HepG2 (cell line): ENCODE measurements around the gene TOP2A.

ENCODE experiments used
- CBX1 ChIP-seq: IDR thresholded peaks from one replicate; pipeline ENCODE4 v1.6.1; 2016; ENCODE audit warnings: antibody characterized with exemption, low read depth
- CTCF ChIP-seq: sonication (generic); formaldehyde crosslinking; IDR thresholded peaks from 2 replicates; pipeline ENCODE4 v1.5.0; 2020; ENCODE audit warnings: mild to moderate bottlenecking, missing genetic modification reagents, moderate library complexity
- FOSL1 ChIP-seq: sonication (generic); formaldehyde crosslinking; IDR thresholded peaks from 2 replicates; pipeline ENCODE4 v1.9.0; 2021; ENCODE audit warnings: missing genetic modification reagents, borderline replicate concordance
- GABPA ChIP-seq, 2 experiments: IDR thresholded peaks; 2 replicates each; pipeline ENCODE4 v1.6.1; 2011 to 2016; ENCODE audit warnings: low read depth in 2 of 2, low read length in 1 of 2, missing biosample characterization in 1 of 2, missing genetic modification characterization in 1 of 2
- MTA1 ChIP-seq: sonication (generic); formaldehyde crosslinking; IDR thresholded peaks from 2 replicates; pipeline ENCODE4 v1.4.0; 2020; ENCODE audit warnings: missing genetic modification reagents, mild to moderate bottlenecking, borderline replicate concordance
- NR2F1 ChIP-seq, 2 experiments: fragments of 450-650 bp in 1 of 2; formaldehyde crosslinking in 1 of 2; IDR thresholded peaks; 2 replicates each; pipeline versions ENCODE4 v1.5.0 to v1.6.1; 2016 to 2020; ENCODE audit warnings: mild to moderate bottlenecking in 1 of 2, missing compliant biosample characterization in 1 of 2, missing genetic modification reagents in 1 of 2, moderate library complexity in 1 of 2
- POLR2A ChIP-seq, 2 experiments: IDR thresholded peaks; 2 replicates each; pipeline ENCODE4 v1.6.1; 2011; ENCODE audit warnings: low read depth in 2 of 2, low read length in 2 of 2, mild to moderate bottlenecking in 1 of 2, moderate library complexity in 1 of 2; ENCODE audit not compliant: insufficient read depth in 1 of 2
- PRPF4 ChIP-seq: fragments of 200-400 bp; formaldehyde crosslinking; IDR thresholded peaks from 2 replicates; pipeline ENCODE4 v1.6.1; 2016; ENCODE audit warnings: low read length, low read depth; ENCODE audit not compliant: poor library complexity, severe bottlenecking
- REPIN1 ChIP-seq: sonication (generic); formaldehyde crosslinking; IDR thresholded peaks from 2 replicates; pipeline ENCODE4 v1.8.0; 2022; ENCODE audit warnings: missing genetic modification reagents, low read depth, mild to moderate bottlenecking, borderline replicate concordance
- RFXAP ChIP-seq: sonication (generic); formaldehyde crosslinking; IDR thresholded peaks from 2 replicates; pipeline ENCODE4 v1.4.0; 2020; ENCODE audit warnings: missing genetic modification reagents, borderline replicate concordance
- SALL2 ChIP-seq: sonication (generic); formaldehyde crosslinking; IDR thresholded peaks from 2 replicates; pipeline ENCODE4 v1.8.1; 2023; ENCODE audit warnings: mild to moderate bottlenecking, missing genetic modification reagents, inconsistent platforms
- U2AF2 ChIP-seq: fragments of 200-400 bp; formaldehyde crosslinking; IDR thresholded peaks from 2 replicates; pipeline ENCODE4 v1.6.1; 2017; ENCODE audit warnings: low read depth, mild to moderate bottlenecking, low read length
- YY1 ChIP-seq: IDR thresholded peaks from 2 replicates; pipeline ENCODE4 v1.6.1; 2011; ENCODE audit warnings: low read length, low read depth, moderate library complexity, mild to moderate bottlenecking; ENCODE audit not compliant: insufficient read depth, insufficient replicate concordance
- ZNF737 ChIP-seq: sonication (generic); formaldehyde crosslinking; IDR thresholded peaks from 2 replicates; pipeline ENCODE4 v1.5.0; 2020; ENCODE audit warnings: missing genetic modification reagents, mild to moderate bottlenecking, borderline replicate concordance

- TF ChIP-seq U2AF2 (no peak), CTCF (CRISPR knock-in tag) (no peak), MTA1 (CRISPR knock-in tag) (0 out of 2 replicates have a peak, but pooled peaks have one; percentile 5), YY1 (no peak), NR2F1 (CRISPR knock-in tag; IDR thresholded peaks at IDR 0.05) (0 out of 4 replicates have a peak, but pooled peaks of 1 of the 2 experiments have one; percentile 24), FOSL1 (CRISPR knock-in tag) (no peak), RFXAP (CRISPR knock-in tag) (no peak), POLR2A (IDR thresholded peaks at IDR 0.05; ENCODE audit: insufficient read depth in 1 of 2, low read depth in 2 of 2, low read length in 2 of 2) (peak in 1 of 2 experiments; percentile 71; a peak in 2 of 4 replicates), GABPA (IDR thresholded peaks at IDR 0.05; ENCODE audit: low read depth, low read length) (peak; percentile 20; the same call in 1 of the 2 replicates), GABPA (CRISPR knock-in tag; IDR thresholded peaks at IDR 0.05; ENCODE audit: low read depth) (peak; percentile 71), CBX1 (no peak), ZNF737 (CRISPR knock-in tag) (no peak), PRPF4 (no peak), SALL2 (CRISPR knock-in tag) (no peak), REPIN1 (peak; percentile 19; the same call in 1 of the 2 replicates)
Observed at GRCh38 chr17:40341808-40342503, 75.7 kb downstream of the TOP2A start.
